Measurements from ENCODE around the gene SEC11C. TPM values are rescaled to one million over a fixed set of nuclear protein-coding genes. Genes with fewer than 3 reads are reported as not detected.
"Not testable (repeated sequence)": the region's sequence is repeated elsewhere in the genome, so short reads cannot be mapped to it uniquely, and the experiment has no call there.

The SEC11C gene
- total RNA-seq, result 59.9 TPM

DNA sequence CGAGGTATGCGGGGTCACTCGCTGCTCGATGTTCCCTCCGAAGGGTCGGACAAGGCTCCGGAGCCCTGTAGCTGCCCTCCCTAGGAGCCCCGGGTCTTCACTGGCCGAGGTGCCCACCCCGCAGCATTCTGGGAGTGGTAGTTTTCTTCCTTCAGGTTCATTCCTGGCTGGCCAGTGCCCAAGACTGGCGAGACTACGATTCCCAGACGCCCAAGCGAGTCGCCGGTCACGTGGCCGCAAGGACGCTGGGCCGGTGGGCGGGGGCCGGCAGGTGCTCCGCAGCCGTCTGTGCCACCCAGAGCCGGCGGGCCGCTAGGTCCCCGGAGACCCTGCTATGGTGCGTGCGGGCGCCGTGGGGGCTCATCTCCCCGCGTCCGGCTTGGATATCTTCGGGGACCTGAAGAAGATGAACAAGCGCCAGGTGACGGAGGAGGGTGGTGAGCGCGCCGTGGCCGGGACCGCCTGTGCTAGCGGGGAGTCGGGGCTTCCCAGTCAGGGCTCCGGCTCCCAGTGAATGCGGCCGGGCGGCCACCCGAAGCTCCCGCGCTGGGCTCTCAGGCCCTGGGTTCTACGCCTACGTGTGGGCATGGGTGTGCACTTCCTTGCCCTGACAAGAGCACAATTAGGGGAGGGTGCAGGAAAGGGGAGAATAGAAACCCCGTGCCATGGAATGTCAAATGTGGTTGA, at the start of gene SEC11C:
SEC11C (plus strand) TSS at position 270 of the 687 bp plus-strand sequence; CDS start at position 335, 65 bp downstream.
- FAIRE-seq (no peak), DNase-seq (ENCODE audit: low spot score in 2 of 2) (peak; percentile 91 to 96)

DNA sequence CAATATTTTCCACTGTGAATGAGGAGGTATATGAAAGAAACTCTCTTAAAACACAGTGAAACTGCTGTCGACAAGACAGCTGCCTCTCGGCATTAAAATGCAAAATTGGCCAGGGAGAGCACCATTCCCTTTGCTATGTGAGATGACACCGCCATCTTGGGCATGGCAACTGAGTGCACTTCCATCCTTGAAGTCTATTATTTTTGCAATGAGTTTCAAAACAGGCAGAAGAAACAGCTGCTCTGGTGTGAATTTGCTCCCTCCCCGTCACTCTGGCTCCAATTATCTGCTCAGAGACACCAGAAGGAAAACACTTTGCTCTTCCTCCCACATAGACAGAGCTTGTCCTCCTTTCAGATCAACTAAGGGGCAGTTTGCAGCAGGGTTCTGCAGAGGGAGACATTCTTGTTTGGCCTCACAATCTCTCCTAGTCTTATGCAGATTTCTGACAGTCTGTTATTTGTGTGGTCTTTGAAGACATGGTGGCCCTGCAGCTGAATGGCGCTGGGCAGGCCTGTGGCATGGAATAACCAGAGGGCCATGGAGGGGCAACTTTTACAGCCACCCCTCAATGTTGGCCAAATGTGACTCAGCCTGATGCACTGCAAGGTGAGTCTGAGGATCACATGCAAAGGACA, 48.6 kb upstream of the SEC11C start:
- FAIRE-seq (no peak), DNase-seq (ENCODE audit: low spot score in 2 of 2) (no peak)

DNA sequence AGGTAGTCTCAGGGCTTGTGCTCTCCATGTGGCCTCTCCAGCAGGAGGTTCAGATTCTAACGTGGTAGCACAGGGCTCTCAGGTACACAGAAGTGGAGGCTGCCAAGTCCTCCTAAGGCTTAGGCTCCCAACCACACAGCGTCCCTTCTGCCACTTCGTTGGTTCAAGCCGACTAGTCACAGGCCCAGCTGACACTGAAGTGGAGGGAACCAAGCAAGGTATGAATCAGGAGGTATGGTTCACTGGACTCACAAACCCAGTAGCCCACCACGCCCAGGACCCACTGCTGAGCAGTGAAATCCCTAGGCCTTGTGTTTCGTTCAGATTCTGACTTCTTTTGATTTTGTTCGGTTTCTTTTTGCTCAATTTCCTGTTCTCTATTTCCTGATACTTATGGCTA, 46.0 kb upstream of the SEC11C start:
- no peak for FAIRE-seq

DNA sequence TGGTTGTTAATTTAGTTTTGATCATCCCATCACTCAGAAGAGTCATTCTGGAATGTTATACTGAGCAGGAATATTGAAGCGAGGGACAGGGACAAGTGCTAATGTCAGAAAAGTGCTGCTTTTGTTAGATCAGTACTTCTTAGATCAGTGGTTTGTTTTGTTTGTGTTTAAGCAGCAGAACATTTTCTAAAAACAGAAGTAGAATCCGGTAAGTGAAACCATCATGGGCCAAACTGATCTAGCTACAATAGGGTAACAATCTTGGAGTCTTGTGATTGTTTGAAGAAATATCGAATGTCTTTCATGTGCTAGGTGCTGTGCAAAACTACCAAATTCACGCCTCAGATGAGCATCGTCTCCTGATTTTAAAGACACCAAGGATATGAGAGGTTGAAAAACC, 45.1 kb upstream of the SEC11C start:
- FAIRE-seq, result no peak
- no peak for DNase-seq (ENCODE audit: low spot score in 2 of 2)

More for the DNA sequence above, 46.0 kb upstream of the SEC11C start:
- no peak for DNase-seq (ENCODE audit: low spot score in 2 of 2)

DNA sequence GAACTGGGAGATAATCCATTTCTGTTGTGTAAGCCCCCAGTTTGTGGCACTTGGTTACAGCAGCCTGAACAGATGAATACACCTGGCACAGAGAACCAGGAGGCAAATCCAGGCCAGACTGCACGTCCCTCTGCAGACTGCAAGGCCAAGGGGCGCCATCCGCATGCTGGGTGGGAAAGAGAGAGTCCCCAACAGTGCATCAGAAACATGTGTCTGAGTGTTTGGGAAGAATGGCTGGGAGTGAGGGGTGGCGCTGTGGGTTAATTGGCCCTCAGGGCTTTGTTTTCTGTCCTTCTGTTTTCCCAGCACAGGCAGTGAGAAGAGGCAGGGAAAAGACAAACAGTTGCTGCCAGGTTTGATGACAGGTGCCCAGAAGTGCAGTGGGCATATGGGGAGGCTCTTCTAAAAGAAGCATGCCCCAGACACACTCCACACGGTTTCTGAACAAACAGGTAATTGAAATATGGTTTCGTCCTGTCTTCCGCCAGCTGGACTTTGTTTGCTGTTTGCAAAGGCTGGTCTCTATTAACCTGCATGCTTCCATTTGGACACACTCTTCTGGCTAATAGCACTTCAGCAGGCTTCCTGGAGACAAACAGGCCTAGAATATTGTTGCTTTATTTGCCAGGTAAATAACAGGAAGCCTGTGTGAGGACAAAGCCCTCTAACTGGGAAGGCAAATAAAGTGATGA, 43.4 kb upstream of the SEC11C start:
- DNase-seq (ENCODE audit: low spot score in 2 of 2), result no peak
- FAIRE-seq, result no peak

DNA sequence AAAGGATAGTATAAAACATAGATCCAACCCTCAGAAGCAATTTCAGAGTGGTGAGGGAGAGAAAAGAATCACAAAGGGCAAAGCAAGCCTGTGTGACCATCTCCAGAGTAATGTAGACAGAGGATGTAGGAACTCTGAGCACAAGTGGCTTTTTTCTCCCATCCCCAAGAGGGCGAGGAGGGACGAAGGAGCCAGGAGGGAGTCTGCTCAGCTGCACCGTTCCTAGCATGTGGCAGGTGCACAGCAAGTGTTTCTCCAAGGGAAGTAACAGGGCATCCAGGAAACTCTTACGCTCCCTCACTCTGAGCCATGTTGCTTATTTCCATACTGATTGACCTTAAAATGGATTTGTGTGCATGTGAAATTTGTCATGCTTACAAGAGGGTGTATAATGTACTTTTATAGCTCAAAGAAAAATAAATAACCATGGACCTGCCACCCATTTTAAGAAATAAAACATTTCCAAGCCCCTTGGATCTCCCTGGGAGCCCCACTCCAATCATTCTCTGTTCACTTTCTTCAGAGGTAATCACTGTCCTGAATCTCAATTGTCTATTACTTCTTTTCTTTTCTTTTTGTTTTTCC, 37.8 kb upstream of the SEC11C start:
- DNase-seq (ENCODE audit: low spot score in 2 of 2) (no peak), FAIRE-seq (no peak)

DNA sequence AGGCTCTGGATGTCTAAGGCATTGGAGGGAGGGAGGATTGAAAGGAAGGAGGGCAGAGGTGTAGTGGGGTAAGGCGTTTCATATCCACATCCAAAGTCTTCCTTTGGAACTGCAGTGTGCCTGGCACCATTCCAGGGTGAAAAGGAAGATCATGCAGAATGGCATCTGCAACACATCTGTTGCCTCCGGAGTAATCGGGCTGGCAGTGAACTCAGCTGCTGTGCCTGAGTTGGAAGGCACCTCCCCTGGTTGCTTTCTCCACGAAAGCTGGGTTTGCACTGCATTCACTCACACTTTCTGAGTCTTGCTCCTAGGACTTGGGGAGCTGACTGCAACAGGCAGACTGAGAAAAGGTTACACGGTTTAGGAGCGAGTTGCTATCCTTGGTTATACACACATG, 30.3 kb upstream of the SEC11C start:
- FAIRE-seq (no peak), DNase-seq (ENCODE audit: low spot score in 2 of 2) (no peak)

DNA sequence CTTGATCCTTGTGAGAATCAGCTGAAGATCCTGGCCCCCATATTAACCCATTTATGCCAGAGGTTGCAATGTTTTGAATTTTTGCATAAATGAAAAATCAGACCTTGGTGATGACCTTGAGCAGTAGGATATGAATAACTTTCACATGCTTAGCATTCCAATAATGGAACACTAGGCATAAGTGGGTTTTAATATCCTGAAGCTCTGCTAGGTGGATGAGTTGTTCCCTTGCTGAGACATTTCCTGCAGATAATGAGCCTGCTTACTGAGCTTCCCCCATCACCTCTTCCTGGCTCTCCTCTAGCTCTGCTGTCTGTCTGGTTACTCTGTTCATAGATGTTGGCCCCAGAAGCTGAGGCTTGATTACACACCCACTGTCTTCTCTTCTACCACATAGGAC, 25.5 kb upstream of the SEC11C start:
- no peak for FAIRE-seq
- DNase-seq (ENCODE audit: low spot score in 2 of 2), result no peak

DNA sequence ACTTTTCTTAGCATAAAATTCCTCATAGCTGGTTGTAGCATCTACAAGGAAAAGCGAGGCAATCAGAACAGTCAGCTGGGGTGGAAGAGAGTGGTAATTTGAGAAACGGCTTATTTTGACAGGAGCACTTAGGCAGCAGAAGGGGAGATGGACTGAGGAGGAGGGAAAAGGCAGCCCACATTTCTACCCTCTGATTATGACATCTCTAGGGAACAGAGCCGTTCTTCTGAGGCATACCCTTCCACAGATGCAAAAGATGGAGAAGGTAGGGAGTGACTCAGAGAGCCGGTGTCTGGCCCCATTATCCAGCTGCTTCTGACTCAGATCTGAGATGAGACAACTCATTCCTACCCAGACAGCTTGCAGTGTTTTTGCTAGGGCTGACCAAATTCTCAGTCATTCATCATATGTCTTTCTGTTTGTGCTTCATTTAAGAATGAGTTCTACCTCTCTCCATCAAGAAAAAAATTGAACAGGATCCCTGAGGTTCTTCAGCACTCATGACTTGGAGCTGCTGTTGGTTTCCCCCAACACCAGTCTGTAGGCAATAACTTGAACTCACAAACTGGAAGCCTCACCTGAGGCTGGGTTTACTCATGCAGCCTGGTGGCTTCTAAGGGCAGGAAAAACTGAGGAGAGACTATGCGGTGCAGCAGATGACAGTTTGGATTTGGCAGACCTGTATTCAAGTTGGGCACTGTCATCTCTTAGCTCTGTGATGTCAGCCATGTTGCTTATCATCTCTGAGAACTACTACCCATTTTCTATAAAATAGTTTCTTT, 15.9 kb upstream of the SEC11C start:
- DNase-seq (ENCODE audit: low spot score in 2 of 2) (no peak), FAIRE-seq (no peak)

DNA sequence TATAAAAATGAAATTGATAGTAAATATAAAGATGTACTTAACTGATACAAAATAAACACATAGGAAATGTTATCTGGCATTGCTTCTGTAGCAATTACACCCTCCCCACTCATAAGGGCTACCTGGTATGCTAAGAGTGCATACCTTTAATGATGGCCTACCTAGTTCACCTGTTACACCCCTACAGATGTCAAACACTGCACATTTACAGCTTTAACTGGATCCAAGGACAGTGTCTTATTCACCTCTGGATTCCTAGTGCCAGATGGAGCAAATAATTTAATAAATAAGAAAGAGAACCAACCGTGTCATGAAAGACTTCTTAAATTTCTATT, 15.3 kb upstream of the SEC11C start:
- no peak for DNase-seq (ENCODE audit: low spot score in 2 of 2)
- no peak for FAIRE-seq

DNA sequence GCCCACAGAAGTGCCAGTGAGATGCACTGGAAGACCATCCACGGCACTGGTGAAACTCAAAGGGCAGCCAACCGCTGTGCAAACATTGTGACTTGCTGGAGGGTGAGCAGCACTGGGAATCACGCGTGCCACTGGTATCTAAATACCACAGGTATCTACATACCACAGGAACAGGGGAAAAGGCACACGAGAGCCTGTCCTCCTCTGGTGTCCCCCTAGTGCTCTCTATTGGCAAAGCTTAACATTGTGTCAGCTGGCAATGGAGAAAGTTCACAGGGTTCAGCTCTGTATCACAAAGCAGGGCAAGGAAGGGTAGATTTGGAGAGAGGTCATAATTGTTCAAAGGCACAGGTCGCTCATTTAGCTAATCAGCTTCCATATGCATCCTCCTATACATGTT, 12.6 kb upstream of the SEC11C start:
- FAIRE-seq, result no peak
- DNase-seq (ENCODE audit: low spot score in 2 of 2), result no peak

DNA sequence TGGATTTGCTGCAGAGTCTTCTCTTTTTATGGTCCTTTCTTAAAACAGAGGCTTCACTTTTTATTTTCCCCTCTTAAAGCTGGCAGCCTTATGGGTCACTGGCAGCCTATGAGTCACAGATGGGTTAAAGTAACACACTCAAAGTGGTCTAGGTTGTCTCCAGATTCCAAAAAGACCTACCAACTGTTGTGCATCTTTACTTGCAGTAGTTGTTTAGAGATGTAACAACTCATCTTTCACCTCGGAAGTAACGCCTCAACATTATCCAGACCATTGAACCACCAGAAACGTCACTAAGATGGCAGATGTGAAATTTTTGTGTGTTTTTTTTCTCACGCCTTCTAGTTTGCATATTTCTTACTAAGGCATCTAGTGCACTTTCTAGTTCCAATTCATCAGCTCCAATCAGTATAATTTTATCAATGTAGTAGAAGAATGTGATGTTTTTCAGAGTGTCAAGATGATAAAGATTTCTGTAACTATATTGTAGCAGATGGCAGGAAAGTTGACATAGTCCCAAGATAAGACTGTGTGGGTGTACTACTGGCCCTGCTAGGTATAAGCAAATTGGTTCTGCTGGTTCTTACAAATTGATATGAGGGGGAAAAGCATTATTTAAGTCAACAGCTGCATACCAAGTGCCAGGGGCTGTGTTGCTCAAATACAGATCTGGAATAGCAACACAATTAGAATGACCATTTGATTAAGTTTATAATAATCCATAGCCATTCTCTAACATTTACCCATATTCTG, 9.6 kb upstream of the SEC11C start:
- FAIRE-seq, result no peak
- DNase-seq (ENCODE audit: low spot score in 2 of 2), result no peak

DNA sequence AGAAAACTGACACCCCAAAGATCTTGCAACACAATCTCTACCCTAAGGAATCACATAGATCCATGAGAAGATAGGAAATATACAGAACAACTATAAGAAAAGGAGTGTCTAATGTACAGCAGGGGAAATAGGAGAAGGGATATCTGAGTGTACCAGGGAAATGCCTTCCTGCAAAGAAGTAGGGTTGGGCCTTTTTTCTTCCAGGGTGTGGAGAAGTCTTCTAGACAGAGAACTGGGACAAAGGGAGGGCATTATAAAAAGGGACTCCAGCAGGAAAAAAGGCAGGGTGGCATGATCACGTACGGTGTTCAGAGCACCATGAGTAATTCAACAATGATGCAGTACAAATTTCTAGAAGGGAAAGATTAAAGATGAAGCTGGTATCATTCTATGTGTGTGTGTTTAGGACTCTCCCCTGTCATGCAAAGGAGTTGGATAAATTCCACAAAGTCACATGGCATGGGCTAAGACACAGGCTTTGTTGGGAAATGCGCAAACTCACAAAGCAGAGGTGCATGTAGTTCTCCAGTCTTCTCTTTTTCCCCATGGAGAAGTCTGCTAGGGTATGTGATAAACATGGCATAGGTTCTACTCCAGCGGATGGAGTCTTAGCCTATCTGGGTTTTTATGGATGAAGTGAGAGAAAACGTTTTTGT, 6.7 kb upstream of the SEC11C start:
- no peak for DNase-seq (ENCODE audit: low spot score in 2 of 2)
- FAIRE-seq, result no peak

DNA sequence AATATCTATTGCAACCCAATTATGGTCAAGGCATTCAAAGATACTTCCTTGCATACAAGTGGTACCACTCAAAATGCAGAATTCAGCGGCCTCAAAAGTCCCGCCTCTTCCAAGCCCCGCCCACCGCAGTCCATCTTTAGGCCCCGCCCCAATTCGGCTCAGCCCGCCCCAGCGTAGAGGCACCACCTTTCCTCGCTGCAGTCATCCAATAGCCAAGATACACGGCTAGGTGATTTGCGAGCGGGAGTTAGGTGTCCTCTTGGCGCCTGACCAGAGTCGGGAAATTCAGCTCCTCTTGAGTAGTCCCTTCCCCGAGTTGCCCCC, 431 bp upstream of the SEC11C start:
- DNase-seq (ENCODE audit: low spot score in 2 of 2), result peak; percentile 69 to 87

DNA sequence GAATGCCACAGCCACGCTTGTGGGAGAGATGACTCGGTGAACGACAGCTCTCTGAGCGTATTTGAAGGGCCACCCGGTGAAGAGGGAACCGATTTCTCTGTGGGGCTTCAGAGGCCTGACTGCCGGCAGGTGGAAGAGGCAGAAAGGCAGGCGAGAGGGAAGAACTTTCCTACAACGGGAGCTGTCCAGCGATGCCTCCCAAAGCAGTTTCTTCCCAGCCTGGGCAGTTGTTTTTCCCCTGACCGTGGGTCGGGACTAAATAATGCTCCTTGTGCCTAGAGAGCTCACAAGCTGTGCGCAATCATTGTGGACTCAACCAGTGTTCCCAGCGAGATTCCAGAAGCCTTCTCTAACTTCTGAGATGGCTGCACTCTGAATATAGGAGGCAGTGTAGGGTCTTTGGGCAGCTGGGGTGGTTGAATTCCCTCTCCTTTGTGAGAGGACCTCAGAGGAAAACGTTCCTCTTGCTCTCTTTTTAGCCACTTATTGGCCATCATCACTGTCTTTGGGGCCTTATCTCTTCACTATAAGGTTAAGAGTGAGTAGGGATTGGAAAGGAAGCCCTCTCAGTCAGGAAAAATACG, 710 bp downstream of the SEC11C start:
- peak in 1 of 2 donors; percentile 36 for DNase-seq (ENCODE audit: low spot score in 2 of 2)
- FAIRE-seq, result no peak

More for the DNA sequence above, 431 bp upstream of the SEC11C start:
- FAIRE-seq, result no peak

DNA sequence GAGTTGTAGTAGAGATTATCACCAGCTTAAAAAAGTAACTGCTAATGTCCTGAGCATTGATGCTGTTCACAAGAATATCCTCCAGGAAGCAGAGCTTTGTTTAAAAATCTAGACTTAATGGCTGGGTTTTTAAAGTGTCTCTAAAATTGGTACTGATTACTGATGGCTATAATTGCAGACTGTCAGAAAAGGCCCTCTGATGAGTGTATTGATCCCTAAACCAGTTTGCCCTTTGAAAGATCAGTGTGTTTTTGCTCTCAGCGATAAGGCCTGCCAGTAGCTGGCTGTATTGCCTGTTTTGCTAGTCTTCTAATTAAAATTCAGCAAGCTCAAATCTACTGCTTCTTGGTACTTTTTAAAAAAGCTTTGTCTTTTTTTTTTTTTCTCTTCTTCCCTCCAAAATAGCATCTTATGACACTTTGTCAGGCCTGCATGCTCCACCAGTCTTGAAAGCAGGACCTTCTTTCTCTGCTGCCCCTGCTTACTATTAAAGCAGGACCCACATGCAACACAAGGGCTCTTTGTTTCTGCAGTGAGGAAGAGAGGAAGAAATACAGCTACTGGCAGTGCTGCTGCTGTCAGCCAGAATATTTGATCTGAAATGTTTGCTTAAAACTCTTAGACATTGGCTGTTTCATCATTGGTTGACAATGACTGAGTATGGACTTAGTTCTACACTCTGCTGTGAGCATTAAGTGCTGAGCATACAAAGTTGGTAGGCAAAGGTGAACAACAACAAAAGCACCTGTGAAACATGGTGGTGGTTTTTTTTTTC, 1.8 kb downstream of the SEC11C start:
- no peak for FAIRE-seq

DNA sequence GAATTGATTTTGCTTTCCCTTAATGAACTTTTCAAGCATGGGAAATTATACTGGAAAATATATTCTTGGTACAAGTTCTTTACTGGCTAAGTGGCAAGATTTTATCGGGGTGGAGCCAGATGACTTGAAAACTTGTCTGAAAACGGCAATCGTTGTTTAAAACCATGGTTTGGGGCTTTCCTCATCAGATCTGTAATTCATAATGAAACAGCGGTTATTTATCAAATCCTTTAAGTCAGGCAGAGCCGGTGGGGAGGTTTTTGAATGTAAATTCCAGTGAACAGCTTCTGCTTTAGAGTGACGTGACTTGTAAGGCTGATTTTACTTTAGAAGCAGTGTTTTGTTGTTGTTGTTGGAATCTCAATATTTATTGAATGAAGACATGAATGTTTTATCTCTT, 2.6 kb downstream of the SEC11C start:
- DNase-seq (ENCODE audit: low spot score in 2 of 2), result no peak
- FAIRE-seq, result no peak

More for the DNA sequence above, 1.8 kb downstream of the SEC11C start:
- peak in 1 of 2 donors; percentile 44 for DNase-seq (ENCODE audit: low spot score in 2 of 2)

DNA sequence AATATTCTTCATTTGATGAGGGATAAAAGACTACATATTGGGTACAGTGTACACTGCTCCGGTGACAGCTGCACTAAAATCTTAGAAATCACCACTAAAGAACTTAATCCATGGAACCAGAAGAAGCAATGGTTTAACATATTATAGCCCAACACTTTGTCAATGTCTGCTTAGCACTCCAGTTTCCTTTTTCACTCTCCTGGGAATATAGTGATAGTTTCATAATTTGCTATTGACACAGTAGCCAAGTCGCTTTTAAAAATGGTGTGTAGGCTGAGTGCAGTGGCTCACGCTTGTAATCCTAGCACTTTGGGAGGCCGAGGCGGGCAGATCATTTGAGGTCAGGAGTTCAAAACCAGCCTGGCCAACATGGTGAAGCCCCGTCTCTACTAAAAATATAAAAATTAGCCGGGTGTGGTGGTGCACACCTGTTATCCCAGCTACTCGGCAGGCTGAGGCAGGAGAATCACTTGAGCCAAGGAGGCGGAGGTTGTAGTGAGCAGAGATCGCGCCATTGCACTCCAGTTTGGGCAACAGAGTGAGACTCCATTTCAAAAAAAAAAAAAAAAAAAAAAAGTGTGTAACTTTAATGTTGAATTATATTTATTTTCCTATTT, 3.2 kb downstream of the SEC11C start:
- DNase-seq (ENCODE audit: low spot score in 2 of 2); FAIRE-seq: not testable (repeated sequence)
